Gastrocnemius medialis (tissue), 4 donors: ENCODE data around the gene LGALS9C.
"Not testable (repeated sequence)": the region's sequence is repeated elsewhere in the genome, so short reads cannot be mapped to it uniquely, and the experiment has no call there.

Experiments used
- CTCF ChIP-seq, 5 experiments: fragments of 450-650 bp in 3 of 5; fragments of 200-600 bp in 2 of 5; sonication (generic) in 2 of 5; IDR thresholded peaks in 4 of 5; conservative IDR thresholded peaks in 1 of 5; 1 replicate in 4 of 5; 2 replicates in 1 of 5; pipeline ENCODE4 v1.5.1; 2016 to 2019; ENCODE audit warnings: antibody characterized with exemption in 5 of 5, mild to moderate bottlenecking in 3 of 5, moderate library complexity in 3 of 5
- POLR2A ChIP-seq, 2 donors: fragments of 450-650 bp; IDR thresholded peaks; one replicate each; pipeline ENCODE4 v1.6.1; 2017; ENCODE audit warnings: antibody characterized with exemption in 2 of 2, mild to moderate bottlenecking in 2 of 2, moderate library complexity in 2 of 2

GRCh38 chr17:18449833-18450232 lies 26.8 kb upstream of the LGALS9C start:
- not testable (repeated sequence) for TF ChIP-seq CTCF (IDR thresholded peaks at IDR 0.05 in 4 of 5, conservative IDR thresholded peaks at IDR 0.05 in 1 of 5); POLR2A (IDR thresholded peaks at IDR 0.05)
